Heart left ventricle (tissue), 13 donors: ENCODE measurements around the gene SHROOM3.

Experiments
- CTCF ChIP-seq, 12 donors: fragments of 200-600 bp; sonication (generic) in 4 of 12; IDR thresholded peaks; one replicate each; pipeline versions ENCODE4 v1.5.0 to v1.8.0; 2018 to 2022; ENCODE audit warnings: antibody characterized with exemption in 12 of 12, mild to moderate bottlenecking in 5 of 12
- POLR2A ChIP-seq, 2 donors: fragments of 450-650 bp; IDR thresholded peaks; one replicate each; pipeline ENCODE4 v1.6.1; 2017; ENCODE audit warnings: antibody characterized with exemption in 2 of 2, mild to moderate bottlenecking in 2 of 2, moderate library complexity in 2 of 2
- donor health status: ischemic (EF 13 %, LVEDD 7.1; RV severe dilation, severe dysfunction).
- donor health status: DM: no; HTN: yes; CAD: no.
- donor health status: DM: no; HTN: no; CAD: no.
- donor health status: ischemic (EF 25% LVEDD 6.9; RV normal size, moderate dysfunction).
- donor health status: ischemic (EF 25% LVEDD 5.7; RV mildly dilated, moderate dysfunction).
- donor health status: ischemic (EF 35%, LVEDD 5.7; RV mildly dilated, moderate dysfunction).
- donor health status: nonischemic (EF 11% LVEDD 7.7; RV severe dilation, severe dysfunction).
- donor health status: DM: yes; HTN: yes; CAD: no.
- donor health status: PGD.
- donor health status: ischemic (EF 29% LVEDD 5.4; RV normal size, mild dysfunction).
- donor health status: nonischemic (EF 23%, LVEDD 6.1; RV moderate dilation, normal function).

GRCh38 chr4:76799718-76800117 is 364.7 kb downstream of the SHROOM3 start:
- TF ChIP-seq CTCF (IDR thresholded peaks at IDR 0.05) (no peak), POLR2A (IDR thresholded peaks at IDR 0.05) (no peak)
